Lower leg skin (tissue), 3 donors: ENCODE data around the gene NCBP3.

Experiments
- CTCF ChIP-seq, 3 donors: fragments of 450-650 bp; IDR thresholded peaks; one replicate each; pipeline ENCODE4 v1.5.1; 2016; ENCODE audit warnings: antibody characterized with exemption in 3 of 3, mild to moderate bottlenecking in 3 of 3, moderate library complexity in 2 of 3
- POLR2A ChIP-seq, 2 donors: fragments of 450-650 bp; IDR thresholded peaks; one replicate each; pipeline ENCODE4 v1.6.1; 2016 to 2017; ENCODE audit warnings: antibody characterized with exemption in 2 of 2, mild to moderate bottlenecking in 1 of 2, moderate library complexity in 1 of 2

GRCh38 chr17:3796110-3796821 is 49.8 kb downstream of the NCBP3 start:
- TF ChIP-seq CTCF (IDR thresholded peaks at IDR 0.05) (no peak), POLR2A (IDR thresholded peaks at IDR 0.05) (no peak)
